AG04450 (cell line): ENCODE data around the gene CYP2A13. TPM values are rescaled to one million over a fixed set of nuclear protein-coding genes. Genes with fewer than 3 reads are reported as not detected.

ENCODE experiments used
- CTCF ChIA-PET: fragments of 300-600, 350-600 bp; formaldehyde crosslinking; extraction: SDS; loops from one replicate; lab custom pipeline; 2022; ENCODE audit warnings: antibody characterized with exemption, inconsistent platforms; lab: Charles Lee
- POLR2A ChIA-PET: fragments of 350-600 bp; formaldehyde crosslinking; extraction: SDS; loops from one replicate; lab custom pipeline; 2021; ENCODE audit warnings: antibody characterized with exemption, inconsistent platforms; lab: Yijun Ruan, JAX
- DNase-seq: peaks from one replicate; pipeline ENCODE4 v3.0.0-alpha.2; 2011; ENCODE audit warnings: low read depth, low spot score
- H3K27ac ChIP-seq: one replicate; pipeline ENCODE4 v1.5.1; 2012; ENCODE audit warnings: low read depth, low read length, control low read depth
- H3K27me3 ChIP-seq: one replicate; pipeline ENCODE4 v1.6.0; 2012; ENCODE audit warnings: low read length; ENCODE audit not compliant: control insufficient read depth, insufficient read depth
- H3K4me3 ChIP-seq: 2 replicates; pipeline ENCODE4 v1.5.1; 2011; ENCODE audit warnings: mild to moderate bottlenecking, low read depth, low read length, control low read depth
- H3K9me3 ChIP-seq: 2 replicates; pipeline ENCODE4 v1.5.1; 2012; ENCODE audit warnings: low read length; ENCODE audit not compliant: control insufficient read depth, insufficient read depth
- CTCF ChIP-seq: IDR thresholded peaks from 2 replicates; pipeline ENCODE4 v1.5.1; 2011; ENCODE audit warnings: low read depth, low read length, control low read depth, inconsistent platforms
- polyA plus RNA-seq: library from polyadenylated mRNA; depleted of rRNA; stranded (reverse); fragments of >200 nt; gene quantifications from 2 replicates; pipeline ENCODE4 v1.2.3, GENCODE V29; 2011

CYP2A13 gene
- polyA plus RNA-seq, 1 experiment: not detected

GRCh38 chr19:41064974-41065569 is 23.2 kb upstream of the CYP2A13 start:
- Histone ChIP-seq H3K27me3 (peaks cover 3% of the 10 kb centered on the region), H3K27ac (no peak overlapping the region), H3K4me3 (no peak overlapping the region), H3K9me3 (no peaks in the 10 kb centered on the region)
- ChIA-PET CTCF (interaction anchor here (0.5 kb wide), 1 partner anchor 64 kb away, joined by 3 read pairs; no protein-coding TSS in a partner anchor), POLR2A (no interaction called here)
- TF ChIP-seq CTCF: no peak
- DNase-seq: no peak

- Histone ChIP-seq H3K27me3 (peaks cover 1% of the 10 kb centered on the region), H3K9me3 (no peaks in the 10 kb centered on the region), H3K4me3 (no peak overlapping the region), H3K27ac (no peak overlapping the region)
- POLR2A ChIA-PET: no interaction called here
- no peak for DNase-seq
- TF ChIP-seq CTCF: no peak
- CTCF ChIA-PET: no interaction called here
Observed at GRCh38 chr19:41076286-41076685, 12.0 kb upstream of the CYP2A13 start.

- DNase-seq: no peak
- POLR2A ChIA-PET: no interaction called here
- Histone ChIP-seq H3K9me3 (no peaks in the 10 kb centered on the region), H3K27ac (no peak overlapping the region), H3K4me3 (no peak overlapping the region), H3K27me3 (peaks cover 2% of the 10 kb centered on the region)
- no peak for TF ChIP-seq CTCF
- CTCF ChIA-PET: no interaction called here
Observed at GRCh38 chr19:41083516-41083915, 4.7 kb upstream of the CYP2A13 start.

GRCh38 chr19:41085748-41086415 is 2.4 kb upstream of the CYP2A13 start:
- ChIA-PET CTCF (no interaction called here), POLR2A (no interaction called here)
- Histone ChIP-seq H3K27me3 (peaks cover 11% of the 10 kb centered on the region), H3K27ac (no peak overlapping the region), H3K4me3 (no peak overlapping the region), H3K9me3 (no peaks in the 10 kb centered on the region)
- TF ChIP-seq CTCF: no peak
- DNase-seq: no peak

GRCh38 chr19:41089959-41090358 is 1.7 kb downstream of the CYP2A13 start:
- Histone ChIP-seq H3K27ac (no peak overlapping the region), H3K27me3 (peaks cover 10% of the 10 kb centered on the region), H3K9me3 (no peaks in the 10 kb centered on the region), H3K4me3 (no peak overlapping the region)
- ChIA-PET POLR2A (no interaction called here), CTCF (interaction anchor here (0.6 kb wide), 1 partner anchor 187 kb away, joined by 5 read pairs; no protein-coding TSS in a partner anchor)
- TF ChIP-seq CTCF: no peak
- DNase-seq: no peak
